Dermis microvascular lymphatic vessel endothelial cell (primary cell): ENCODE data around the gene PLSCR4. TPM values are rescaled to one million over a fixed set of nuclear protein-coding genes. Genes with fewer than 3 reads are reported as not detected.
"Not testable (repeated sequence)": the region's sequence is repeated elsewhere in the genome, so short reads cannot be mapped to it uniquely, and the experiment has no call there.

Experiments used
- DNase-seq, 2 donors: peaks; one replicate each; pipeline versions ENCODE4 v3.0.0 to v3.0.0-alpha.2; 2010; ENCODE audit warnings: low read depth in 2 of 2
- total RNA-seq: library from RNA; depleted of rRNA; stranded (reverse); fragments of >200 nt; gene quantifications from 2 replicates; pipeline ENCODE4 v1.2.1, GENCODE V29; 2014

The PLSCR4 gene
- total RNA-seq, 1 donor from 2014 or later, result 569 TPM

DNA sequence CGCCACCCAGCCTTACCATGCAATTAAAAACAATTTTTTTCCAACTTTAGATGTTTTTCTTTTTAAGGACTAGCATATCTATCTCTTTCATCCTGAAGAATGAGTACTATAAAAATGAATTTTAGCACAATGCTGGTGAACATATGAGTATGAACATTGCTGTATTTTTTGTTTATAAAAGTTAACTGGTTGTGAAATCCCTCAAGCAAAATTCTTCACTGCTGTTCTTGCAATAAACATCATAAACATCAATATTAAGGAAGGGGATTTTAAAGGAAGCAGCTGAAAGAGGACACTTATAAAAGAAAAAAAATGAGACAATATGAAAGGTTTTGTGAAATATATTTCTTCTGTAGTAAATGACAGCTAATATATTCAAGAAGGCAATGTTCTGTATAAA, 3.0 kb downstream of the PLSCR4 start:
- no peak for DNase-seq

DNA sequence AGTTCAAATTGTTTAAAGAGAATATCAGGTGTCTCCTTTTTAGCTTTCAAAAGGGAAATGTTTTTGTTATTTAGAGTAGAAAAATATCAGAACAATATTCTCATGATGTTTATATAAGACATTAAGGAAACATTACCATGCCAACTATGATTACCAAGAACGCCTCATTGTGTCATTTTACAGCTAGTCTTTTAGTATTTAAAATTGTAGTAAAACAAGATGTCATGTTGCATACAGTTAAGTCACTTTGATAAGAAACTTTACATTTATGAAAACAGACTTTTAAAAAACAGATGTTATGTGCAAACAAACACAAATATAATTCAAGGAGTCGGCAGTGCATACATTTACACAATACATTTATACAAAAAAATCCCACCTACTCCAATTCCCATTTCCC, 4.4 kb downstream of the PLSCR4 start:
- DNase-seq, result peak; percentile 74 to 80

DNA sequence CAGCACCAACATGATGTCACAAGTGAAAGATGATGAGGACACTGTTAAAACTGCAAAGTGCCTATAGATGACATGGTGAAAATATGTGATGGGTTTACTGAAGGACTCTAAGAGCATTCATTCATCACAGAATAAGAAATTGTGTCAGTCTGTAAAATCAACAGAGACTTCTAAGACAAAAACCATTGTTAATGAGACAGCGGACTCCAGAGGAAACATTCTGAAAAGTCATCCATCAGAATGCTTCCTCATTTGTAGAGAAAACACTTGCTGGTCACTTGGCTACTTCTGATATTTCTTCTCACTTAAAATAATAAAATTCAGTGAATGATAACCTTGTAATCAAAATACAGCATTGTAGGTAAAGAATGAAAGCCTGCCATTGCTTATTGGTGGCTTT, 7.3 kb downstream of the PLSCR4 start:
- no peak for DNase-seq

DNA sequence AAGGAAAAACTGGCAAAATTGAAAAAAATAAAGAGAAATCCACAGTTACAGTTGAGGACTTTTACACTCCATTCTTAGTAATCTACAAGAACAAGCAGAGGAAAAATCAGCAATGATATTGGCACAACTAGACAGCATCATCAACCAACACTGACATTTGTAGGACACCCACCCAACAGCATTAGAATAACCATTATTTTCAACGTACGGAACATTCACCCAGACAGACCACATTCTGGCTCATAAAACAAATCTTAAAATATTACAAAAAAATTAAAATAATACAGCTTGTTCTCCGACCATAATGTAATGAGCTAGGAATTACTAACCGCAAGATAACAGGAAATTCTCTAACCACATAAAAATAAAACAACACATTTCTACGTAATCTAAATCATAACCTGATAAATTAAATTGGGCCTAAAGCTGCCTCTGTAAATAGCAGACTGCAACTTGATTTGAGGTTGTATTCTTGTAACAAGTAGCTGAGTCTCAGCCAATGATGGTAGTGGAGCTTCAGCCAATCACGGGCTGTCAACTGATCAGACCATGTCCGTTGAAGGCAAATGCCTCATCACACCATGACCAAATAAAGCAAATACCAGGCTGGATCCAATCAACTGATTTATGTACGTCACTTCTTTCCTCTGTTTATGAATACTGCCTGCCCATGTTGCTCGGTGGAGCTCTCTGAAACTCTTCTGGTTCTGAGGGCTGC, 9.2 kb downstream of the PLSCR4 start:
- peak; percentile 92 to 93 for DNase-seq

DNA sequence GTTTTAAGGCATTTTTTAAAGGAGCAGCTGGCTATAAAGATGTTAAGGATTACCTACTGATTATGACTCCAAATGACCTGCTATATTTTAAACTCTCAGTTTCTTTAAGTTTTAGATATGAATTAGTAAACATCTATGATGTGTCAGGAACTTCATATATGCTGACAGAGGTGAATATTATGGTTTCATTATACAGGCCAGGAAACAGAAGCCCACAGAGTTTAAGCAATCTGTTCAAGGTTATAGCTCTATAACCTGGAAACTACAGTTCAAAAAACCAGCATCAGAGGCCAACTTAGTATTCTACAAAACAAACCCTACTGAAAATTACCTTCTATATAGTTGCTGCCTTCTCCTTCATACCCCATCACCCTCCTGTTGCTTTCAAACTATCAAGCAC, 17.4 kb downstream of the PLSCR4 start:
- DNase-seq, result no peak

DNA sequence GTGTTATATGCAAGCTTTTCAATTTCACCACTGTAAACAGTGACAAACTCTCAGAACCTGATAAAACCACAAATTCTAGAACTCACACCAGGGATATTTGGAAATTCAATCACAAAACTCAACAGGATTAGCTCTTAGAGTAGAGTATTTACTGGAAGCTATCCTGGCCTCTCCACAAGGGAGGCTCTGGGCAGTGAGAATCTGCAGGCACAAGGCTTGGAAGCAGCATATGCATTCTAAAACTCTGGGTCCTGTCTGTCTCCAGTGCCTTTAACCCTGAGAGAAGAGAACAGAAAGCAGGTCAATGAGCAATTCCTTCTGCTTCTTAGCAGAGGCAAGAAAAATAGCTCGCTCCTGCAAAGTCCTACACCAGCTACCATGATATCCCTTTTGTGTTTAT, 23.4 kb downstream of the PLSCR4 start:
- DNase-seq, result no peak

DNA sequence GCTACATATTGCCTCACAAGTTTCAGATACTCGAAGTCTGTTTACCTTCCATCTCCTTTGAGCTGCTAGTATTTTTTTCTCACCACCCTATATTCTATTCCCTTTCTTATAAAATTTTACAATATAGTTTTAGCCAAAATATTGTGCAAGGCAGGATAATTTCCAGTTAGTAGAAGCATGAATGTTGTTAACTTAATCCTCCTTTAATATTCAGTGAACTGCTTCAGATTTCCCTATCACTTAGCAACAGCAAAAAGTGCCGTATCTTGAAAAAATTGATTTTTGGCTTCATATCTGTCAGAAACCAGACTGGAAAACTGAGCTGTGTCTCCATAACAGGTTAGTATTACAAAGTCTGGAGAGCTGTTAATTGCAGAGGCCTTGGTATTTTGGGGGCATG, 24.0 kb downstream of the PLSCR4 start:
- DNase-seq, result no peak

DNA sequence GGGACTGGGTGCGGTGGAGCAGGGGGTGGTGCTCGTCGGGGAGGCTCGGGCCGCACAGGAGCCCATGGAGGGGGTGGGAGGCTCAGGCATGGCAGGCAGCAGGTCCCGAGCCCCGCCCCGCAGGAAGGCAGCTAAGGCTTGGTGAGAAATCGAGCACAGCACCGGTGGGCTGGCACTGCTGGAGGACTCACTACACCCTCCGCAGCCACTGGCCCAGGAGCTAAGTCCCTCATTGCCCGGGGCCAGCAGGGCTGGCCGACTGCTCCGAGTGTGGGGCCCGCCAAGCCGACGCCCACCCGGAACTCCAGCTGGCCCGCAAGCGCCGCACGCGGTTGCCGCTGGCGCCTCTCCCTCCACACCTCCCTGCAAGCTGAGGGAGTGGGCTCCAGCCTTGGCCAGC, 25.4 kb downstream of the PLSCR4 start:
- not testable (repeated sequence) for DNase-seq

DNA sequence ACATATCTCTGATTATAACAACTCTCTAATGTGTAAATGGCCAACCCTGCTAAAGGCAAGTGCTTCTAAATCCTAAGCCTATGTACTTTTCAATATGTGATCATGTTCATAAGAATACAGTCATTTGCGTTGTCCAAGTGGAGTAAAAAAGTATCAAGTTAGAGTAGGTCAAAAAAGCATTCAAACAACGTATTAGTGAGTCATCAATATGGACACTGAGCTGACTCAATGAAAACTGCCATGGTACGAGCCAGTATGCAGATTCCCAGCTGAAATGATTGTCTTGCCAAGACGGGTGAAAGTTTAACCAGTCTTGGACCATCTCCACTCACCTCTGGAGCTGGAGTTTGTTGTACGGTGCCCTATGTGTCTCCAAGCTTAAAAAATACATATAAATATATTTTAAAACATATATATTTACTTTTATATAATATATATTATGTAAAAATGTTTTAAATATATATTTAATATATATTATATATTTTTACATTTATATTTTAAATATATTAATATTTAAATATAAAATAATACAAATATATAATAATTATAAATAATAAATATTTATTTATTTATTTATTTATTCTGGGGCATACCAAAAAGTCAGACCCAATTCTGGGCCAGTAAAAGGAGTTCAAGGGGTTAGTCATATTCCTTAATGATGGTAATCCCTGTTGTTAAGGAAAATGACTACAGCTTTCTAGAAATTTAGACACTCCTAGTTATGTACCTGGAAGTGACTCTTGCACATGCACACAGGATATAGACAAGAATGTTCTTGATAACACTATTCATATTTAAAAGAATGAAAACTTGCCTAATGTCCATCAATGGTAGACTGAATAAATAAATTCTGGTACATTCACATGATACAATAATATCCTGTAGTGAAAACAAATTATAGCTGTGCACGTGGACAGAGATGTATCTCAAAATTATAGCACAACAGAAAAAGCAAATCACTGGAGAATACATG, 27.2 kb downstream of the PLSCR4 start:
- peak in 1 of 2 donors; percentile 80 for DNase-seq

DNA sequence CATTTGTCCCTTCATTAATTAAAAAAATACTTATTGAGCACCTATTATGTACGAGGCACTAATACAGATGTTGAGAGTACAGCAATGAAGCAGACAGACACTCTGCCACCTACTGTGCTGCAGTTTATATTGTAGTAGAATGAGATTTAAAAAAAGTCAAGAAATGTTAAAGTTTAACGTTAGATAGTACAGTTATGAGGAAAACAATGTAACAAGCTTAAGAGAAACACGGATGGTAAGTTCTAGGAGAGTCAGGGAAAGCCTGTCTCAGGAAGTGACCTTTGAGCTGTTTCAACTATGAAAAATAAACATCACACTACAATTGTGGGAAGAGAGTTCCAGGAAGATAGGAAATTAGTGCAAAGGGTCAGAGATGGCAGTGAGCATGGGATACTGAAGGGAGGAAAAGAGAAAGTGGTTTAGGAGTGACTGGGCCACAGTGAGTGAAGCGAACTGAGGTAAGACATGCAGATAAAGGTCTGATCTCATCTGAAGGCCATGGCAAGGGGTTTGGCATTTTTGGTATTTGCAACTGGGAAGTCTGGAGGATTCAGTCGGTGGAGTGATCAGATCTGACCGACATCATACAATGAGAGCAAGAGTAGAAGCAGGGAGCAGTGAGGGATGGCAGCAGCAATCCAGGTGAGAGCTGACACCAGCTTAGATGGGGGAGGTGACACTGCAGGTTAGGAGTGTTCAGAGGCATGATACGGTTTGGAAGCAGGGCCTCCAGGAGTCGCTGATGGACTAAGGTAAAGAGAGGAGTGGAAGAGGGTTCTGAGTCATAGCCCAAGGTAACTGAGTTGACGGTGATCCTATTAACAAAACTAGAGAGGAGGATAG, 28.5 kb downstream of the PLSCR4 start:
- peak; percentile 81 to 92 for DNase-seq

DNA sequence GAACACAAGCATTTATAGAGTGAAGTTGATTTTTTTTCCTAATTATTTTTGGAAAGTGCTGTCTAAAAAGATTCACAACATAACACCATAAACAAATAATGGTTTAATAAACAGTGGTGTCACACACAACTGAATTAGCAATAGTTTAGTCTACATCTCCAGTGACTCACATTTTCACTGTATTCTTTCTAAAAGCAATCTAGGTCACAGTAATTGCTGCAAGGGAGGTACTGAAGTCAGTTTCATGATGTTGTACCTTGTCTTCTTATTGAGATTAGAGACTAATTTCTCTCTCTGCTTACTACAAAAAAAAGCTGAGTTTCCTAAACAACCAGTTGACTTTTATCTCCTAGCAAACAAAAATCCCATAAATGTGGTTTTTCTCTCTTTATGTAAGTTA, 29.6 kb downstream of the PLSCR4 start:
- DNase-seq, result no peak

DNA sequence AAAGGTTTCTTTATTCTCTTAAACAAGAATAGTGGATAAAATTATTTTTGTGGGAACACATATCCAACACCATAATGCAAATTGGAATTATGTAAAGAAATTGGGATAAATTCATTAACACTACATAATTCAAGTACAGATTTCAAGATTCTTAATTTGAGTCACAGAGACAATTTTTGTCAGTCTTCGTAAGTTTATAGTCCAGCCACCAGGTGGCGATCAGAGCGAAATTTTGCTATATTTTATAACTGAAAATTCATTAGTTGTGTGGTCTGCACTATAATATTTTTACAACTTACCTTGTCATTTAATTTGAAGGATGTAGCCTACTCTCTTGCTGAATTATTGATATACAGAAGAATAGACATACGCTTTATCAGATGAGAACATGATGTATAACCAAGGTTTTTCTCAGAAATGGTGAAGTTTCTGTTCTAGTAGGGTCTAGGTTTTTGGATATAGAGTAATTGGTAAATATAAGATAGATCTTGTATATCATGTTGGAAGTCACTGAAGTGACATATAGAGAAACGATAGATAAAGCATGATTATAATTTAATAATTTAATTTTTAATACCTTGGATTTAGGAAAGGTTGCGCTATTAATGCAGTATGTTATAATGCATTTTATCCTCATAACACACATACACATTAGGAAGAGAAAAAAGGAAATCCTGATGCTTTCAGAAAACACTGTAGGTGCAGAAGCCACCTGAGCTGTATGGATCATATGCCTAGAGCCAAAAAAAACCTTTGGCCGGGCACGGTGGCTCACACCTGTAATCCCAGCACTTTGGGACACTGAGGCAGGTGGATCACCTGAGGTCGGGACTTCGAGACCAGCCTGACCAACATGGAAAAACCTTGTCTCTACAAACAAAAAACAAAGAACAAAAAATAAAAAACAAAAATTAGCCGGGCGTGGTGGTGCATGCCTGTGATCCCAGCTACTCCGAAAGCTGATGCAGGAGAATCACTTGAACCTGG, 31.7 kb downstream of the PLSCR4 start:
- DNase-seq, result peak in 1 of 2 donors; percentile 62

DNA sequence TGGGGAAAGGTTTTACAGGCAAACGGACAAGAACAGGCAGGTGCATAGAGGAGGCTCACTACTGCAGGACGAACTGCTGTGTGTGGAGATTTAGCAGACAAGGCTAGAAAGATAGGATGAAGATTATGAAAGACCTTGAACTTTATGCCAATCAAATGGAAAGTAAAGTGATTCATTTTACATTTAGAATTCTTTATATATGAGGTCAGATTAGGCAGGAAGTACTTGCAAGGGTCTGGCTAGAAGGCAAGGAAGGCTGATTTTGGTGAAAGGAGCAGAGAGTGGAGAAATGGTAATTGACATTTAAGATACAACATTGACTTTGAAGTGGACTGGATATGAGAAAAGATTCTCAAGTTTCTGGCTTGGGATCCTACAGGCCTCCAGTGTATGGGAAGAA, 33.6 kb downstream of the PLSCR4 start:
- no peak for DNase-seq

DNA sequence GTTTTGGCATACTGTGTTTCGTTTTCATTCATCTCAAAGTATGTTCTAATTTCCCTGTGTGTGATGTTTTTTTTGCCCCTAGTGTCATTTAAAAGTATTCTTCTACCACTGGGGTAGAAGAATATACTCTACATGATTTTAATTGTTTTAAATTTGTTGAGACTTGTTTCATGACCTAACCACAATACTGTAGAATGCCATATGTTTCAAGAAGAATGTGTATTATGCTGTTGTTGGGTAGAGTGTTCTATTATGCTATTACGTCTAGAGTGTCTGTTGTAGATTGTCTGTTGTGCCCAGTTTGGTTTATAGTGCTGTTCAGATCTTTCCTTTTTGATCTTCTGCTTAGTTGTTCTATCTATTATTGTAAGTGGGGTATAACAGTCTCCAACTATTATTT, 36.4 kb downstream of the PLSCR4 start:
- no peak for DNase-seq

DNA sequence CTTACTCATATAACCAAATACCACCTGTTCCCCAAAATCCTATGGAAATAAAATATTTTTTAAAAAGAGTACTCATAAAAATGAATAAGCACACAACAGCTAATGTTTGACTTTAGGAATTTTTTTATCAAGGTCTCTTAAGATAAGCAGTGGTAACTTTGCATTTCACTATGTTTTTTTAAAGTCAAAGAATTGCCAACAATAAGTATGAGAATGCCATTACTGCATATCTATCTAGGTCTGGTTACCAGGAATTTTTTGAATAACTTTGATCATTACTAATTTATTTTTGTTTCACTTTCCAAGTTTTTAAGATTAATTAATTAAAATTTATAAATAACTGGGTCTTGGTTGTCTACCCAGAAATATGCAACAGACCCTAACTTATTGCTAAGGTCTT, 41.5 kb downstream of the PLSCR4 start:
- no peak for DNase-seq

DNA sequence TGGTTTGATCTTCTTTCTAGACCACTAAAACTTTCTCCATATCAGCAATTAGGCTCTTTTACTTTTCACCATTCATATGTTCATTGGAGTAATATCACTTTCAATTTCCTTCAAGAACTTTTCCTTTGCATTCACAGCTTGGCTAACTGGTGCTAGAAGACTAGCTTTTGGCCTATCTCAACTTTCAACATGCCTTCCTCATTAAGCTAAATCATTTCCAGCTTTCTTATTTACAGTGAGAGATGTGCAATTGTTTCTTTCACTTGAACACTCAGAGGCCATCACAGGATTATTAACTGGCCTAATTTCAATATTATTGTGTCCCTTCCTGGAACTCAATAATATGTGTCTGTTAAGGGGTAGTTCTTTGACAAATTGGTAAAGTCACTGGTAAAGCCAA, 47.1 kb downstream of the PLSCR4 start:
- no peak for DNase-seq

DNA sequence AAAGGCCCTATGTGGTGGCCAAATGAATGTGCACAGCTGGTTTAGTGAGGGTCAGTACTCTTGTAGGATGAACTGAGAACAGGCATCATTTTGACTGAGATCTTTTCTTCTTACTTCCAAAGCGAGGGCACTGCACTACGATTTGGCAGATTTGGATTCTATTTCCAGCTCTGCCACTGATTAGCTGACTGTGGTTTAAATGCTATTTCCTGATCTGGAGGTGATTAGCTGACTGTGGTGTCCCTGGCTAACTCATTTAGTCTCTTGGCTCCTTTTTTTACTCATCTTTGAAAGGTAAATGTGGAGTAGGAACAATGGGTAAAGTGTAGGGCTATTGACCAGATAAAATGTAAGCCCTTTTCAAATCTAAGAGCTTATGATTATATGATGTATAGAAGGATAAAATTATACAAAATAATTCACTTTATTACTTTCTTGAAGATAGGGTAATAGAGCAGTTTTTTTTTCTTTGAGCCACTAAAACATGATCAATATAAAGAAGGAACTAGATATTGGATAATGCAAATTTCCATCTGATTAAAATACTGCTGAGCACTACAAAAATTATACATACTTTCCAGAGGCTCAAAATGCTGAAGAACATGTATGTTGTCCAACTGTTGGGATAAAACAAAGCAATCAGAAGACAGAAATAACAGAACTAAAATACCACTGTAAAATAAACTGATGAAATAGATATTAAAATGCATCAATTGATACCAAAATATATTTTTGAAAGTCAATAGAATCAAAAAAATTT, 50.3 kb downstream of the PLSCR4 start:
- no peak for DNase-seq

DNA sequence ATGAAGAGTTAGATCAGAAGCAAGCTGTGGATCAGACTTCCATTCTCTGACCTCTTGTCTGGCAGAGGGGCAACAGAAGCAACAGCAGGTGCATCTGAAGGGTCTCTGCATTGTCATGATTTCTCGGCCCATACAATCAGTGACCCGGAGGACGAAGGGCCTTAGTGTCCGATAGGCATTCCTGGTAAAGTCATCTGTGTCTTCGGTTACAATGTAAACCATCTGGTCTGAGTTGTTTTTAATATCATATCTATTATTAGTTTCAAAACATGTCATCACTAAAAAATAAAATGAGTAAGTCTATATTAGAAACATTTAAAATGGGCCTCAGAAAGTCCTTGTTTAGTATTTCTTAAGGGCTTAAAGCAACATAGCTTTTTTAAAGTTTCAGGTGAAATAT, 51.1 kb downstream of the PLSCR4 start:
- DNase-seq, result no peak

DNA sequence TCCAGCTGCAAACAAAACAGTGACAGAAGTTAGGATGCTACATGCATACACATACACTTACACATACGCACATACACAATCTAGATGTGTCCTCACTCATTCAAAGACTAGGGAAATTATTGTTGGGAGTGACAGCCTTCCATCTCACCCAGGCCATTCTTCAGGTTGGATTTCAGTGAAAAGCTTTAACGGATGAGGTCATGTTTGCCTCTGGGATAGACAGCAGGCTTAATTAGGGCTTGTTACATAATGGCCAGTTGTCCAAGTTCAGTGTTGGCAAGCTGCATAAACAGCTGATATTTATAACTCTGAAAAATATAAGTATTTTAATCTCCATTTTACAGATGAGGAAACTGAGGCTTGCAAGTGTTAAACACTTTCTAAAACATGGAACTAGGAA, 54.1 kb downstream of the PLSCR4 start:
- no peak for DNase-seq

DNA sequence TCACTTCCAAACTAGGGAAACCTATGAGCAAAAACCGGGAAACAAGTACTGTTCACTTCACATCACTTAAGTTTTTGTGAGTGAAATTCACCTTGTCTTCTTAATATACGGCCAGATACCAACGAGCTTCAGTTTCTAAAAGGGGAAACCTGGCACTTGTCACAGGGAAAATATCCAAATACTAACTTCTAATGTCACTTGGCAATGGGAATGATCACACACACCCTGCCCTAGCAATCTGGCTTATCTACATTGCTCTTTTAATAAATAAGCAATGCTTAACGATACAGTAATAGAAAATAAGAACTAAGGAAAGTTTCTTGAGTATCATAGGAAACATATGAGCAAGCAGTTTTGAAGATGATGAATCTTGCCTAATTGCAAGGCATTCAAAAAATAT, 55.3 kb downstream of the PLSCR4 start:
- peak in 1 of 2 donors; percentile 40 for DNase-seq
